ENCODE results near the gene INHA.

DNA sequence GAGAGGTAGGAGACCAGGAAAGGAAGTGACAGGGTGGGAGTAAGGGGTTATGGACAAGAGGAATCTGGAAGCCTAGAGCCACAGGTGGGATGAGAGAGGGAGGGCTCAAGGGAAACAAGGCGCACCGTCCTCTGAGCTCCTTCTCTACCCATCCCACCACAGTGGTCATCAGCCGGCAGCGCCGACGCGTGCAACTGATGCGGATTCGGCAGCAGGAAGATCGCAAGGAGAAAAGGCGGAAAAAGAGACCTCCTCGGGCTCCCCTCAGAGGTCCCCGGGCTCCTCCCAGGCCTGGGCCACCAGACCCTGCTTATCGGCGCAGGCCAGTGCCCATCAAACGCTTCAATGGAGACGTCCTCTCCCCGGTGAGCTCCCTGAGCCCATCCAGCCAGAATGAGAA is 23.1 kb upstream of the INHA start:
- TF ChIP-seq, protein P1, sequence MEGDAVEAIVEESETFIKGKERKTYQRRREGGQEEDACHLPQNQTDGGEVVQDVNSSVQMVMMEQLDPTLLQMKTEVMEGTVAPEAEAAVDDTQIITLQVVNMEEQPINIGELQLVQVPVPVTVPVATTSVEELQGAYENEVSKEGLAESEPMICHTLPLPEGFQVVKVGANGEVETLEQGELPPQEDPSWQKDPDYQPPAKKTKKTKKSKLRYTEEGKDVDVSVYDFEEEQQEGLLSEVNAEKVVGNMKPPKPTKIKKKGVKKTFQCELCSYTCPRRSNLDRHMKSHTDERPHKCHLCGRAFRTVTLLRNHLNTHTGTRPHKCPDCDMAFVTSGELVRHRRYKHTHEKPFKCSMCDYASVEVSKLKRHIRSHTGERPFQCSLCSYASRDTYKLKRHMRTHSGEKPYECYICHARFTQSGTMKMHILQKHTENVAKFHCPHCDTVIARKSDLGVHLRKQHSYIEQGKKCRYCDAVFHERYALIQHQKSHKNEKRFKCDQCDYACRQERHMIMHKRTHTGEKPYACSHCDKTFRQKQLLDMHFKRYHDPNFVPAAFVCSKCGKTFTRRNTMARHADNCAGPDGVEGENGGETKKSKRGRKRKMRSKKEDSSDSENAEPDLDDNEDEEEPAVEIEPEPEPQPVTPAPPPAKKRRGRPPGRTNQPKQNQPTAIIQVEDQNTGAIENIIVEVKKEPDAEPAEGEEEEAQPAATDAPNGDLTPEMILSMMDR (IDR thresholded peaks at IDR 0.05): no peak
- TF ChIP-seq EP300 (IDR thresholded peaks at IDR 0.05) (no peak), POLR2AphosphoS5 (IDR thresholded peaks at IDR 0.05) (no peak), POLR2A (IDR thresholded peaks at IDR 0.05; ENCODE audit: low read depth) (no peak)

All from esophagus muscularis mucosa (tissue), 4 donors.